Mucosa of rectum (tissue), 2 donors: ENCODE results near the gene SMTN.

ENCODE experiments used
- H3K27ac ChIP-seq, 2 donors: one replicate each; pipeline ENCODE4 v1.7.0; 2013; ENCODE audit warnings: inconsistent platforms in 2 of 2, low read depth in 2 of 2, low read length in 2 of 2
- H3K27me3 ChIP-seq, 2 donors: one replicate each; pipeline ENCODE4 v1.7.0; 2013; ENCODE audit warnings: low read length in 2 of 2; ENCODE audit not compliant: control insufficient read depth in 2 of 2, insufficient read depth in 2 of 2
- H3K36me3 ChIP-seq, 2 donors: one replicate each; pipeline ENCODE4 v1.7.0; 2013; ENCODE audit warnings: low read length in 2 of 2; ENCODE audit not compliant: control insufficient read depth in 2 of 2, insufficient read depth in 2 of 2
- H3K4me1 ChIP-seq, 2 donors: one replicate each; pipeline ENCODE4 v1.7.0; 2013; ENCODE audit warnings: low read length in 2 of 2, mild to moderate bottlenecking in 1 of 2; ENCODE audit not compliant: control insufficient read depth in 2 of 2, insufficient read depth in 2 of 2
- H3K4me3 ChIP-seq, 2 donors: one replicate each; pipeline ENCODE4 v1.7.0; 2013; ENCODE audit warnings: low read length in 2 of 2
- H3K9ac ChIP-seq, 2 donors: one replicate each; pipeline ENCODE4 v1.7.0; 2013; ENCODE audit warnings: low read length in 2 of 2, low read depth in 1 of 2, mild to moderate bottlenecking in 1 of 2
- H3K9me3 ChIP-seq, 2 donors: one replicate each; pipeline ENCODE4 v1.7.0; 2013; ENCODE audit warnings: low read length in 2 of 2; ENCODE audit not compliant: control insufficient read depth in 2 of 2
- donor health status: healthy.
- donor health status: Normal muscosa, but diverticular disease.

Gene SMTN

DNA sequence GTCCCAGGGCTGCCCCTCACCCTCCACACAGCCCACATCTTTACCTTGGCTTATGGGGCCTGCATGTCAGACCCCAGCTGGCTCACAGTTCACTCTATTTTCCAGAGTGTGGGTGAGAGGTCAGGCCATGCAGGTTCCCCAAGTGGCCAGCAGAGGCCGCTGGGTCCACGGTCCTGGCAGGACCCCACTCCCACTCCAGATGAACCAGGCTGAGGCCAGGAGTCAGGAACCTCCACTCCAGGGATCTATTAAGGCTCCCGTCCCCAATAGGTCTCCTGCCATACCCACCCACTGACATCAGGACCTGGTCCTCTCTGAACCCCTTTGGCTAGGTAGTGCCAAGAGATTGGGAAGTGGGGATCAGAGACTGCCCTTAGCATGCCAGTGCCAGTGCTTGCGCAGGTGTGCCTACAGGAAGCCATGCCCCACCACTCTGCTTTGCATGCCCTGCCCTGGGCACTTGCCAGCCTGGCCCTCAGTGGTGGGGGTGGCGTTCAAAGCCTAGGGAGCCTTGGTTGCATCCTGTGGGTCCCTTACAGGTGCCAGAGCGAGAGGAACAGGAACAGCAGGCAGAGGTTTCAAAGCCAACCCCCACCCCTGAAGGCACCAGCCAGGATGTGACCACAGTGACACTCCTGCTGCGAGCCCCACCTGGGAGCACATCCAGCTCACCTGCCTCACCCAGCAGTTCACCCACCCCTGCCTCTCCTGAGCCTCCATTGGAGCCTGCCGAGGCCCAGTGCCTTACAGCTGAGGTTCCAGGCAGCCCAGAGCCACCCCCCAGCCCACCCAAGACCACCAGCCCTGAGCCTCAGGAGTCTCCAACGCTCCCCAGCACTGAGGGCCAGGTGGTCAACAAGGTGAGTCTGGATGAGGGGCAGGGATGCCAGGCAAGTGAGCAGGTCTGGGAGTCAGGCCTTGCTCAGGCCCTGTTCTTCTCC lies 8.3 kb downstream of the SMTN start:
- Histone ChIP-seq H3K27ac (peak overlapping the region; percentile 54 to 77), H3K9me3 (no peaks in the 10 kb centered on the region), H3K4me1 (peaks cover 8 to 18% of the 10 kb centered on the region in 2 donors), H3K36me3 (peaks cover 43 to 56% of the 10 kb centered on the region in 2 donors), H3K9ac (no peak overlapping the region), H3K27me3 (no peaks in the 10 kb centered on the region), H3K4me3 (peak overlapping the region in 1 of 2 donors; percentile 37)

DNA sequence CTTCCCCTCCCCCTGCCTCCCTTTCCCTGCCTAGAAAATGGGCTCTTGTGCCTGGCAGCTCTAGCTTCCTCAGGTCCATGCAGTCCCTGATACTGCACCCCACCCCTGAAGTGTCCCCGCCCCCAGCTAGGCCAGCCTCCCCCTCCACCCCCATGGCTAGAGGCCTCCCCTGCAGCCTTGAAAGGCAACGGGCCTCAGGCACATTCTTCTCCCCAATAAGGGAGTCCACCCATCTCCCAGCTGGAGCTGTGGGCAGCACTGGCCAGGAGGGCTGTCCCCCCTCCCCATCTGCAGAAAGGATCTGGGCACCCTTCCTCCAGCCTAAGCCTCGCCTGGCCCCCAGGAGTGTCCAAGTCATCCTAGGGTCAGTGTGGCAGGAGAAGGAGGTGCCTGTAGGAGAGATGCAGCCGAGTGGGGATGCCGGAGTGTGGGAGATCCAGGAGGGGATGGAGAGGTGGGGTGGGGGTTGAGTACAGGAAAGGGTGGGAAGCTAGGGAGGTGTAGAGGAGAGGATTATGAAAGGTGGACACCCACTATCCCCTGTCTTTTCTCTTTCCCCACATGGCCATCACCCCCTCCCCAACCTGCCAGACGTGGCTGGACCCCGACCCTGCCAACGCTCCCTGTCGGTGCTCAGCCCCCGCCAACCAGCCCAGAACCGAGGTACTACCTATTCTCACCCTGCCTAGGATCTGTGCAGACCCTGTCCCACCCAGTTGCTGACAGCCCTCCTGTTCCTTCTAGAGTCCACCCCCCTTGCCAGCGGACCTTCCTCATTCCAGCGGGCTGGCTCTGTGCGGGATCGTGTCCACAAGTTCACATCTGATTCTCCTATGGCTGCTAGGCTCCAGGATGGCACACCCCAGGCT lies 9.3 kb downstream of the SMTN start:
- Histone ChIP-seq H3K4me3 (peak overlapping the region in 1 of 2 donors; percentile 38), H3K36me3 (peaks cover 51 to 64% of the 10 kb centered on the region in 2 donors), H3K27ac (peak overlapping the region; percentile 64 to 77)

DNA sequence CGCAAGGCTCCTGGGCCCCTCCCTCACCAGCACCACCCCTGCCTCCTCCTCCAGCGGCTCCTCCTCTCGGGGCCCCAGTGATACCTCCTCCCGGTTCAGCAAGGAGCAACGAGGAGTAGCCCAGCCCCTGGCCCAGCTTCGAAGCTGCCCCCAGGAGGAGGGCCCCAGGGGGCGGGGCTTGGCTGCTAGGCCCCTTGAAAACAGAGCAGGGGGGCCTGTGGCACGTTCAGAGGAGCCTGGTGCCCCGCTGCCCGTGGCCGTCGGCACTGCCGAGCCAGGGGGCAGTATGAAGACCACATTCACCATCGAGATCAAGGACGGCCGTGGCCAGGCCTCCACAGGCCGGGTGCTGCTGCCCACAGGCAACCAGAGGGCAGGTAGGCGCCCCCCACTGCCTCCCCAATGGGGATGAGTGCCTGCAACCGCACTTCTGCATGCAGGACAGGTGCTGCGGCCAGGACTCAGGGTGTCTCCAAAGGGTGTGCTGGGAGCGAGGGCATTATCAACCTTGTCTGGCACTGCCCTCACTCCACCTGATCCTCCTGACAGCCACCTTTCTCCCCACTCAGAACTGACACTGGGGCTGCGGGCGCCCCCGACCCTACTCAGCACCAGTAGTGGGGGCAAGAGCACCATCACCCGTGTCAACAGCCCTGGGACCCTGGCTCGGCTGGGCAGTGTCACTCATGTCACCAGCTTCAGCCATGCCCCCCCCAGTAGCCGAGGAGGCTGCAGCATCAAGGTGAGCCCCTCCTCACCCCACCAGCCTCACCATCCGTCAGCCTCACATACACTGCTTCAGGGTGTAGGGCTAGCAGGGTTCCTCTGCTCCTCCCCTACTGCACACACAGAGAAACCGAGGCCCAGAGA lies 10.2 kb downstream of the SMTN start:
- Histone ChIP-seq H3K9ac (peak overlapping the region in 1 of 2 donors; percentile 18), H3K4me3 (peak overlapping the region in 1 of 2 donors; percentile 62)

More for the DNA sequence above, 9.3 kb downstream of the SMTN start:
- no peaks in the 10 kb centered on the region for H3K9me3 ChIP-seq
- H3K9ac ChIP-seq, result no peak overlapping the region
- peaks cover 4 to 17% of the 10 kb centered on the region in 2 donors for H3K4me1 ChIP-seq
- no peaks in the 10 kb centered on the region for H3K27me3 ChIP-seq

GRCh38 chr22:31092161-31092560 lies 11.0 kb downstream of the SMTN start:
- H3K36me3 ChIP-seq, result peaks cover 65 to 77% of the 10 kb centered on the region in 2 donors
- H3K9ac ChIP-seq, result no peak overlapping the region
- H3K4me3 ChIP-seq, result peak overlapping the region in 1 of 2 donors; percentile 62
- peaks cover 0 to 10% of the 10 kb centered on the region in 2 donors for H3K4me1 ChIP-seq
- H3K9me3 ChIP-seq, result no peaks in the 10 kb centered on the region
- peak overlapping the region; percentile 15 to 72 for H3K27ac ChIP-seq
- H3K27me3 ChIP-seq, result no peaks in the 10 kb centered on the region

More for the DNA sequence above, 10.2 kb downstream of the SMTN start:
- Histone ChIP-seq H3K27ac (peak overlapping the region; percentile 15 to 72), H3K9me3 (no peaks in the 10 kb centered on the region), H3K27me3 (no peaks in the 10 kb centered on the region), H3K36me3 (peaks cover 57 to 71% of the 10 kb centered on the region in 2 donors), H3K4me1 (peaks cover 0 to 10% of the 10 kb centered on the region in 2 donors)

DNA sequence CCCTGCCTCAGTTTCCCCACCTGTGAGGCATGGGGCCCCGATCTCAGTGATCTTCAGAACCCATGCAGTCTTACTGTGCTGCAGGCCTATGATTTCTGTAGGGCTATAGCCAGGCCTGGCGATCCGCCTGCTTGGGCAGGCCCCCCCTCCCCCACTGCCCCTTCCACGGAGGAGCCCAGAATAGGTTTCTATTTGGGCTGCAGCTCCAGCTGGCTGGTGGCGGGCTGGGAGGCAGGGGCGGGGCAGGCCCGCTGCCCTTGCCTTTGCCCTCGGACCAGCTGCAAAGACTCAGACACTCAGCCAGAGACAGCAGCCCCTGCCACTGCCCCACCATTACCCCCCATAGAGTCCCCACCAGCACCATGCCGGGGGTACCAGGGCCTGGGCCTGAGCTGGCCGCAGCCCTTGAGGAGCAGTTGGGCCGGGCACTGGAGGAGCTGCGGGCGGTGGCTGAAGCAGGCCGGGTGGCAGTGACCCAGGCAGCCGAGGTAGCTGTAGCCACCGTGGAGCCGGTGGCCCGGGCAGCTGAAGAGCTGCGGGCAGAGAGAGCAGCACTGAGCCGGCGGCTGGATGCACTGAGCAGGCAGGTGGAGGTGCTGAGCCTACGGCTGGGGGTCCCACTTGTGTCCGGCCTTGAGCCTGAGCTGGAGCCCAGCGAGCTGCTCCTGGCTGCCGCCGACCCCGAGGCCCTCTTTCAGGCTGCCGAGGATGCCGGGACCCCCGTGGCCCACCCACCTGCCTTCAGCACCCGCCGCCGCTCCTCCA lies 12.2 kb downstream of the SMTN start:
- peak overlapping the region in 1 of 2 donors; percentile 14 for H3K9ac ChIP-seq
- H3K27ac ChIP-seq, result peak overlapping the region; percentile 15 to 72
- peaks cover 0 to 10% of the 10 kb centered on the region in 2 donors for H3K4me1 ChIP-seq
- no peaks in the 10 kb centered on the region for H3K27me3 ChIP-seq
- H3K4me3 ChIP-seq, result peak overlapping the region in 1 of 2 donors; percentile 62
- H3K9me3 ChIP-seq, result no peaks in the 10 kb centered on the region
- H3K36me3 ChIP-seq, result peaks cover 65 to 75% of the 10 kb centered on the region in 2 donors

- H3K9me3 ChIP-seq, result no peaks in the 10 kb centered on the region
- no peaks in the 10 kb centered on the region for H3K27me3 ChIP-seq
- no peak overlapping the region for H3K4me3 ChIP-seq
- peak overlapping the region in 1 of 2 donors; percentile 43 for H3K27ac ChIP-seq
- peaks cover 60 to 70% of the 10 kb centered on the region in 2 donors for H3K36me3 ChIP-seq
- peaks cover 0 to 10% of the 10 kb centered on the region in 2 donors for H3K4me1 ChIP-seq
- no peak overlapping the region for H3K9ac ChIP-seq
Observed at GRCh38 chr22:31094021-31094551, 13.0 kb downstream of the SMTN start.

DNA sequence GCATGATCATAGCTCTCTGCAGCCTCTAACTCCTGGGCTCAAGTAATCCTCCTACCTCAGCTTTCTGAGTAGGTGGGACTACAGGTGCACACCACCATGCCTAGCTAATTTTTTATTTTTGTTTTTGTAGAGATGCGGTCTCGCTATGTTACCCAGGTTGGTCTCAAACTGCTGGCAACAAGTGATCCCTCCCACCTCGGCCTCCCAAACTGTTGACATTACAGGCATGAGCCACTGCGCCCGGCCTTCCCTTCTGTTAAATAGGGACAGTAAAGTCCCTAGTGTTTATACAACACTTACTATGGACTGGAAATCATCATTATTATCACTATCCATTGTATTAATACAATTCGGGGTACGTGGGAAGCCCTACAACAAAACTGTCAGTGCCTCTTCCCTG lies 13.6 kb downstream of the SMTN start:
- no peak overlapping the region for H3K9ac ChIP-seq
- H3K4me1 ChIP-seq, result peaks cover 0 to 5% of the 10 kb centered on the region in 2 donors
- H3K4me3 ChIP-seq, result no peak overlapping the region
- H3K9me3 ChIP-seq, result no peaks in the 10 kb centered on the region
- peaks cover 62 to 72% of the 10 kb centered on the region in 2 donors for H3K36me3 ChIP-seq
- no peaks in the 10 kb centered on the region for H3K27me3 ChIP-seq
- no peak overlapping the region for H3K27ac ChIP-seq

DNA sequence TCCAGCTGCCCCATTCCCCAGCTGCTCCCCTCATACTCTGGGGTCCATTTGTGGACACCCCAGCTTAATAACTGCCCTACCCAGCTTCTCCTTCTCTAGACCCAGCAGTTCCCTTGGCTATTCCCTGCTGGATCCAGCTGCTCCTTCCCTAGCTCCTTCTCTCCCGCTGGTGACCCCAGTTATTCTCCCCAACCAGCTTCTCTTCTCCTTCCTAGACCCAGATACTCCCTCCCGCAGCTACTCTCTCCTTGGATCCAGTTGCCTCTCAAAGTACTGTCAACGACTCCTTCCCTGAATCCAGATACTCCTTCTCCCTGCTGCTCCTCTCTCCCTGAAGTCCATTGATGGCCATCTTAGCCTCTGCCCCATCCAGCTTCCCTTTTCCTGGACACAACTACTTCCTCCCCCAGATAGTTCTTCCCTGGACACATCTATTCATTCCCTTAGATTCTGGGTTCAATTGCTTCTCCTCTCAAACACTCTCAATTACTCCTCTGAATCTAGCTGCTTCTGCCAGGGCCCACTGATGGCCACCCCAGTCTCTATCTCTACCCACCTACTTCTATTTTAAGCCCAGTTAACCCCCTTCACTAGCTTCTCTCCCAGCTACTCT lies 14.6 kb downstream of the SMTN start:
- H3K36me3 ChIP-seq, result peaks cover 62 to 64% of the 10 kb centered on the region in 2 donors
- no peak overlapping the region for H3K9ac ChIP-seq
- H3K9me3 ChIP-seq, result no peaks in the 10 kb centered on the region
- H3K4me1 ChIP-seq, result peaks cover 0 to 5% of the 10 kb centered on the region in 2 donors
- H3K27ac ChIP-seq, result no peak overlapping the region
- no peaks in the 10 kb centered on the region for H3K27me3 ChIP-seq
- no peak overlapping the region for H3K4me3 ChIP-seq
